GM21529 (cell line): Measurements from ENCODE around the gene C1QTNF7.

Experiments used
- ATAC-seq: cut with Tn5 transposase; IDR thresholded peaks from one replicate; pipeline ENCODE4 v1.9.1; 2021; ENCODE audit not compliant: unreplicated experiment

The C1QTNF7 gene

GRCh38 chr4:15413623-15414019 is 14.2 kb upstream of the C1QTNF7 start:
- ATAC-seq = no peak

GRCh38 chr4:15414551-15415091 is 13.2 kb upstream of the C1QTNF7 start:
- ATAC-seq = no peak

GRCh38 chr4:15416357-15417232 is 11.2 kb upstream of the C1QTNF7 start:
- ATAC-seq = no peak

- no peak for ATAC-seq
These were observed 10.6 kb upstream of the C1QTNF7 start for GRCh38 chr4:15417233-15417660.

GRCh38 chr4:15418956-15419355 is 8.9 kb upstream of the C1QTNF7 start:
- ATAC-seq = no peak

GRCh38 chr4:15420642-15421041 is 7.2 kb upstream of the C1QTNF7 start:
- ATAC-seq = no peak

- ATAC-seq = no peak
These were observed 4.5 kb upstream of the C1QTNF7 start for GRCh38 chr4:15423285-15423711.

- no peak for ATAC-seq
These were observed 2.3 kb upstream of the C1QTNF7 start for GRCh38 chr4:15425520-15425919.

- no peak for ATAC-seq
These were observed 672 bp upstream of the C1QTNF7 start for GRCh38 chr4:15427161-15427560.

- no peak for ATAC-seq
These were observed 778 bp downstream of the C1QTNF7 start for GRCh38 chr4:15428611-15429010.

- no peak for ATAC-seq
These were observed 6.3 kb downstream of the C1QTNF7 start for GRCh38 chr4:15434091-15434490.

GRCh38 chr4:15434676-15435075 is 6.8 kb downstream of the C1QTNF7 start:
- ATAC-seq = no peak

GRCh38 chr4:15436513-15436912 is 8.7 kb downstream of the C1QTNF7 start:
- ATAC-seq = no peak

GRCh38 chr4:15438939-15439524 is 11.2 kb downstream of the C1QTNF7 start:
- ATAC-seq = no peak

GRCh38 chr4:15443371-15444160 is 15.7 kb downstream of the C1QTNF7 start:
- ATAC-seq = no peak

GRCh38 chr4:15444276-15444675 is 16.4 kb downstream of the C1QTNF7 start:
- ATAC-seq = no peak

GRCh38 chr4:15444879-15445547 is 17.2 kb downstream of the C1QTNF7 start:
- ATAC-seq = no peak

- no peak for ATAC-seq
These were observed 23.5 kb downstream of the C1QTNF7 start for GRCh38 chr4:15451181-15451865.

- no peak for ATAC-seq
These were observed 24.3 kb downstream of the C1QTNF7 start for GRCh38 chr4:15451866-15452765.
